NCI-H1694 treated with DMSO at 0.1 percent for 48 hours (cell line): ENCODE measurements around the gene SCARB1.
"Not testable (repeated sequence)": the region's sequence is repeated elsewhere in the genome, so short reads cannot be mapped to it uniquely, and the experiment has no call there.

Experiments used
- DNase-seq: peaks from one replicate; lab custom pipeline; 2025; lab: John Stamatoyannopoulos, UW

SCARB1 gene

DNA sequence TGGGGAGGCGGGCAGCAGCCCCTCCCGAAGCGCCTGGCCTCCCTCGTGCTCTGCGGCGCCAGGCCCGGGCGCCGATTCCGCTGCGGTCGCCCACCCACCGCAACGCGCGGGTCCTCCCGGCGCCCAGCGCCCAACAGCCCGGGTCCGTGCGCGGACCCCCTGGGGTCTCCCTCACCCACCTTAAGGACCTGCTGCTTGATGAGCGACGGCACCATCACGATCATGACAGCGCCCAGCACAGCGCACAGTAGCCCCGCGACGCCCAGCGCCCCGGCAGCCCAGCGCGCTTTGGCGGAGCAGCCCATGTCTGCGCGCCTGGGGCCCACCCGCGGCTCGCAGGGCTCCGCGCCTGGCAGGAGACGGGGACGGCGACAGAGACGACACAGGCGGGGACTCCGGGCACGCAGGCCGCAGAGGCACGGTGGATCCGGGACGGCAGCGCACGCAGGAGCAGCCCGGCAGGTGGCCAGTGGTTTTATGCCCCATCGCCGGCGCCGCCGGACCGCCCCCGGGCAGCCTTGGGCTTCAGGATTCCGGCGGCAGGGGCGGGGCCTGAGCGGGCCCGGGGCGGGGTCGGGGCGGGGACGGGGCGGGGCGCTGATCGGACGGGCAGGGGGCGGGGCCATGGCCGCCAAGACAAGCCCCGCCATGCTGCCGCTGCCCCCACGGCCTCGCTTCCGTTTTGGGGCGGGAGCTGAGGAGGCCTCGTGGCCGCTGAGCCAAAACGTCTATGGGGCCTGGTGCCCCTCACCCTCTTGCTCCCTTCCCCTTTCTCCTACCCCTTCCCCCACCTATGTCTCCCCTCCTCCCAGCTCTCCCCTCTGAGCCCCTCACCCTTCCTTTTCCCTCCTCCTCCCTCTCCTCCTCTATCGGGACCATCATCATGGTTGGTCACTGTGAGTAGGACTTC is at the start of gene SCARB1:
Gene SCARB1, minus strand, starts transcription at position 449 of the 910 bp plus-strand sequence. Its CDS starts 144 bp downstream, at position 305.
- DNase-seq: peak; percentile 59

- not testable (repeated sequence) for DNase-seq
Measured at GRCh38 chr12:124912529-124913287, 49.0 kb upstream of the SCARB1 start.

DNA sequence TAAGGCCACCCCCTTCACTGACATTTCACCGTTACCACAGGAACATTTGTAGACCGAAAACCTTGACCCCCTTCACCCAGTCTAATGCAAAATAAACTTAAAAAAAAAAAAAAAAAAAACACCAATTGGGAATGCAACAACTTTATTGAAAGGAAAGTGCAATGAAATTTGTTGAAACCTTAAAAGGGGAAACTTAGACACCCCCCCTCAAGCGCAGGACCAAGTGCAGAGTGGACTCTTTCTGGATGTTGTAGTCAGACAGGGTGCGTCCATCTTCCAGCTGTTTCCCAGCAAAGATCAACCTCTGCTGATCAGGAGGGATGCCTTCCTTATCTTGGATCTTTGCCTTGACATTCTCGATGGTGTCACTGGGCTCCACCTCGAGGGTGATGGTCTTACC is 47.9 kb upstream of the SCARB1 start:
- not testable (repeated sequence) for DNase-seq

DNA sequence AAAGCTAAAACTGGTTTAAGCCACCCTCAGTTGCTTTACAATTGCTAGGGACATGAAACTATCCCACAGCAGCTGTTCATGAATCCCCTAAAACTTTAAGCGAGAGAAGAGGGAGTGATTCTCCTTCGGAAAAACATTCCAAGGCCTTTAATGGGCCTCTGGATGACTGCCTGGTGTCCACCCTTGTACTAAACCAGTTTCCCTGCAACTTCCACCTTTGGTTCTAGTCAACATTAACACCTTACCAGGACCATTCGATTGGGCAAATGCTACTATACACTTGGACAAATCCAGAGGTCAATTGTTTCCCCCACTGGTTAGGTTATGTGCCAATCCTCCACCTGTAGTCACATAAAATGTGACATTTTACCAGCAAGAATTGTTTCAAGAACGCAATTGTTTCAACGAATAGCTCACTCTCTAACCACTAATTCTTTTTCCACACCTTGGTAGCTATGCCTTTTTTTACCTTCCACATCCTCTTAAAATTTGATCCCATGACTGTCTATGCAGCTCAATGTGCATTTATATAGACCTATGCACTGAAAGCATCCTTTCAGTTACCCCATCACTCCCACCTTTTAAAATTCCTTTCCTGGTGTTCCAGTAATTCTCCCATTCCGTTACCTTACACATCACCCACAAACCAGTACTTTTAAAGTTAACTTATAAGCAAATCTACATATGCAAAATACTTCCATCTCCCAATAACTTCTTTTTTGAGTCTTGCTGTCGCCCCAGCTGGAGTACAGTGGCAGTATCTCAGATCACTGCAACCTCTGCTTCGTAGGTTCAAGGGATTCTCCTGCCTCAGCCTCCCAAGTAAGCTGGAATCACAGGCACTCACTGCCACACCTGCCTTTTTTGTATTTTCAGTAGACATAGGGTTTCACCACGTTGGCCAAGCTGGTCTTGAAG is 47.2 kb upstream of the SCARB1 start:
- no peak for DNase-seq

- DNase-seq: no peak
Measured at GRCh38 chr12:124909831-124910560, 46.3 kb upstream of the SCARB1 start.

- no peak for DNase-seq
Measured at GRCh38 chr12:124906606-124907261, 43.1 kb upstream of the SCARB1 start.

DNA sequence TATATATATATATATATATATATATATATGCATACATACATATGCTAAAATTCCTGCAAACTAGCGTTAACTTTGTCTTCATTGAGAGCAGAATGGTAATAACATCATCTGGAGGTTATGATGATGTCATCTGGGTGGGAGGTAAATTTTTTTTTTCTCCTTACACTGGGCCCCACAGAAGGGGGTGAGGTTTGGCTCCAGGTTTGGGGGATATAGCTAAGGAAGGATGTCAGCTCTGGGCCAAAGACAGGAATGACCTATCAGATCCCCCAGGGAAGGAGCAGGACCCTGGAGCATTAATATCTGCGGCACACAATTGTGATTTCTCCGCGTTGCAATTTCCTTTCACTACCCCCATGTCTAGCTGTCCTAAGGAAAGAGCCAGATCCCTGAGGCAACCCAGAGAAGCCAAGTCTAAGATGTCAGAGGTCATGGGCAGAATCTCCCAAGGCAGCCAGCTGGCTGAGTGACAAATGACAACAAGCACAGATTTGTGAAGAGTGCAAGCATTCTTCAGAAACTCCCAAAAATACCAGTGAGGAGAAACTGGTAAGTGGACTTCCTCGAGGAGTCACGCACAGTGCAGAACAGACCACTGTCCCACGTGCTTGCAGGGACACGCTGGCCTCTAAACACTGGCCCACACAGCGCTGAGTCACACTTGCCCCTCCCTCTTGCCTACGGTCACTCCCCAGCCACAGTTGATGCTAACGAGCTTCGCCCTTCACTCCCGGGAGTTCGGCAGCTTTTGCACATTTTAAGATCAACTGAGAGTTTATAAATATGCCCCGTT is 40.8 kb upstream of the SCARB1 start:
- no peak for DNase-seq

DNA sequence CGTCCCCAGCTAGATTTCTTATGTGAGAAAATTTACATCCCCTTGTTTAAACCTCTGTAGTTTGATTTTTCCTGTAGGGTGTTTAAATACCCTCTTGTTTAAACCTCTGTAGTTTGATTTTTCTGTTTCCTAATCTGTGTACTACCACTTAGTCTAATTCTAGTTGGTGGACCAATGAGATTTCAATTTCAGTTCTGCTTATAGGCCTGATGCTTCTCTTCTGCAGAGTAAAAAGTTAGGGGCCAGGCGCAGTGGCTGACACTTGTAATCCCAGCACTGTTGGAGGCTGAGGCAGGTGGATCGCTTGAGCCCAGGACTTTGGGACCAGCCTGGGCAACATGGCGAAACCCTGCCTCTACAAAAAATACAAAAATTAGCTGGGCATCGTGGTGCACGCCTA is 39.3 kb upstream of the SCARB1 start:
- no peak for DNase-seq

GRCh38 chr12:124901003-124901402 is 37.3 kb upstream of the SCARB1 start:
- no peak for DNase-seq

GRCh38 chr12:124900345-124900795 is 36.7 kb upstream of the SCARB1 start:
- not testable (repeated sequence) for DNase-seq

- DNase-seq: no peak
Measured at GRCh38 chr12:124898923-124899294, 35.2 kb upstream of the SCARB1 start.

GRCh38 chr12:124898200-124898922 is 34.7 kb upstream of the SCARB1 start:
- DNase-seq: peak; percentile 32

DNA sequence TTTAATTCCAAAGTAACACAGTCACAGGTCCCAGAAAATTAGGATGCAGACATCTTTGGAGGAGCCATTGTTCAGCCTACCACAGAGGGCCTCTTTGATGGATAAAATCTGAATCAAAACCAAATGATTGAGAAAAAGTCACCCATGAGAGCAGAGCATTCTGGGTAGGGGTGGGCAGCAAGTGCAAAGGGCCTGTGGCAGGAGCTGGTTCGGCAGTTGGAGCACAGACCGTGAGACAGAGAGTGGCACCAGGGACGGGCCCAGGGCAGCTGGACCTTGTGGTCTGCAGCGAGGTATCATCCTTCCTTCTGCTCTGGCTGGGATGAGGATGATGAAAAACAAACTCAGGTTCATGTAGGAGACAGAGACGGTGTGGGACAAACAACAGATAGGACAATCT is 32.8 kb upstream of the SCARB1 start:
- DNase-seq: no peak

GRCh38 chr12:124893792-124894516 is 30.3 kb upstream of the SCARB1 start:
- DNase-seq: no peak

DNA sequence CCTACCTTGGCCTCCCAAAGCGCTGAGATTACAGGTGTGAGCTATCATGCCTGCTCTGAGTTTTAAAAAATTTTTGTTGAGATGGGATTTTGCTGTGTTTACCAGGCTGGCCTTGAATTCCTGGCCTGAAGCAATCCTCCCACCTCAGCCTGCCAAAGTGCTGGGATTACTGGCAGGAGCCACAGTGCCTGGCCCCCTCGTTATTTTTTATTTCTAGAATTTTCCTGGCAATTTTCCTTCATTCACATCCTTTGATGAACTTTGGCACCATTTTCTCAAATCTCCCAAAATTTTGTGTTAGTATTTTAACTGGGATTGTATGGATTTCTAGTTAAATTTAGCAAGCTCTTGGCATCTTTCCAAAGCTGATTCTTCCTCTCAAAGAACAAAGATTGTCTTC is 24.6 kb upstream of the SCARB1 start:
- DNase-seq: no peak

DNA sequence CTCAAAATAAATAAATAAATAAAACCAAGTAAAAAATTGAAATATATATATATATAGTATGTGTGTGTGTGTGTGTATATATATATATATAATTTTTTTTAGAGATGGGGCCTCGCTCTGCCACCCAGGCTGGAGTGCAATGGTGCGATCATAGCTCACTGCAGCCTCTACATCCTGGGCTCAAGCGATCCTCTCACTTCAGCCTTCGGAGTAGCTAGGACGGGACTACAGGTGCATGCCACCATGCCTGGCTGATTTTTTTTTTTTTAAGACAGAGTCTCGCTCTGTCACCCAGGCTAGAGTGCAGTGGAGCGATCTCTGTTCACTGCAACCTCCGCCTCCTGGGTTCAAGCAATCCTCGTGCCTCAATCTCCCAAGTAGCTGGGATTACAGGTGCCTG is 24.1 kb upstream of the SCARB1 start:
- DNase-seq: not testable (repeated sequence)

DNA sequence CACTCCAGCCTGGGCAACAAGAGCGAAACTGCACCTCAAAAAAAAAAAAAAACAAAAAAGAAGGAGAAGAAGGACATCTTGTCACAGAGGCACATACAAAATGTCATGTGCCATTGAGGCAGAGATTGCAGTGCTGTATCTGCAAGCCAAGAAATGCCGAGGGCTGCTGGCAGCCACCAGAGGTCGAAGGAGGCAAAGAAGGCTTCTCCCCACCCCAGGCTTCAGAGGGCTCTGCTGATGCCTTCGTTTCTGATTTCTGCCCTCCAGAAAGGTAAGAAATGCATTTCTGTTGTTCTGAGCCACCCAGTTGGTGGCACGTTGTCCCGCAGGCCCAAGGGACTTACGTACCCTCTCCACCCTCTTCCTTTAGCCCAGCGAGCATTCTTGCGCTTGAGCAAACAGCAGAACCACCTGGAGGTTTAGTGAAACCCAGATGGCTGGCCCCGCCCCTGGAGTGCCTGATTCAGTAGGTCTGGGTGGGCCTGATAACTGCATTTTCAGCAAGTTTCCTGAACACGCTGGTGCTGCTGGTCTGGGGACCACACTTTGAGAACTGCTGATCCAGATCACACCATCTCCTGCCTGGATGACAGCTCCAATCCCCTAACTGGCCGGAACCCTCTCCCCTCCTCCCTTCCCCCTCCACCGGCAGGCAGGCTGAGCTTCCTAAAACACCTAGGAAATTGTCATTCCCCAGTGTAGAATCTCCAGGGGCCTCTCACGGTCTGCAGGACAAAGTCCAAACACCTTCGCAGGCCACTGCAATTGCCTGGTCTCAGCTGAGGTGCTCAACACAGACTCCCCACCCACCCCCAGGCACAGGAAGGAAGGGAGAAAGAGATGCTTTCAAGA is 21.1 kb upstream of the SCARB1 start:
- peak; percentile 16 for DNase-seq
